Astrocyte of the spinal cord (primary cell): Measurements from ENCODE around the gene SINHCAF.
"Not testable (repeated sequence)": the region's sequence is repeated elsewhere in the genome, so short reads cannot be mapped to it uniquely, and the experiment has no call there.

Source experiments
- DNase-seq: peaks from one replicate; pipeline ENCODE4 v3.0.0; 2011; ENCODE audit warnings: low read depth, low spot score
- H3K4me3 ChIP-seq: 2 replicates; pipeline ENCODE4 v1.5.1; 2011; ENCODE audit warnings: low read depth, mild to moderate bottlenecking, low read length, moderate library complexity
- in situ Hi-C: cut with HindIII; loops from 2 replicates; pipeline ENCODE4 v1.10.0; 2017; ENCODE audit warnings: low sequenced_read_pairs
- TF ChIP-seq, protein P1 (sequence below): IDR thresholded peaks from 2 replicates; pipeline ENCODE4 v1.5.1; 2012; ENCODE audit warnings: low read depth, mild to moderate bottlenecking, low read length, inconsistent platforms

Gene SINHCAF

DNA sequence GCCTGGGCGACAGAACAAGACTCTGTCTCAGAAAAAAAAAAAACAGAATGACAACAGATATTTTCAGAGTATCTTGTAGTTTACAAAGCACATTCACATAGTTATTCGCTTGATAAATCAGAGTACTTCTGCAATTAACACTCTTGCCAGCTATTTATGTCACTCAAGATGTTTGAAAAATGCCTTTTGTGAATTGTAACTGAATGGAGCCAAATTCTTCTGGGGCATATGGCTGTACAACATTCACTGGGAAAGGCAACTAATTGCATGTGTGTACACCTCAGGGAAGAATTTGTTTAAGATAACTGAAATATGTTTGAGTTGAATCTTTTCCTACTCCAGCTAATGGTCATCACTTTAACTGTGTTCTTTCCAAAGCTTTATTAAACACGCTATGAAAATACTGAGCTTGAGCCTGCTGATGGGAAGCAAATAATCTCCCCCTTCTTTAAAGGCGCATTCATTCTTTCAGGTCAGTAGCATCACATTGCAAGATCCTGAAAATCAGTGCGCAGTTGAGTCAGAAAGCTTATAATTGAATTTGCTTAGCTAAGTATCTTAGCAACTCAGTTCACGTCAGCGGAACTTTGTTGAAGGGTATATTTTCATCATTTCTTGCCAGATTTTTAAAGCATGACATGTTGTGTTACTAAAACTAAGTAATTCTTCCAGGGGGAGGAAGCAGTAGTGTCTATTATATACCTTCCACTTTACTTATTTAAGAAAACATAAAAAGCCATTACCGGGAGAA lies 66.6 kb downstream of the SINHCAF start:
- H3K4me3 ChIP-seq, result no peak overlapping the region
- in situ Hi-C loops, result no loop called here
- no peak for DNase-seq
- TF ChIP-seq, protein P1, sequence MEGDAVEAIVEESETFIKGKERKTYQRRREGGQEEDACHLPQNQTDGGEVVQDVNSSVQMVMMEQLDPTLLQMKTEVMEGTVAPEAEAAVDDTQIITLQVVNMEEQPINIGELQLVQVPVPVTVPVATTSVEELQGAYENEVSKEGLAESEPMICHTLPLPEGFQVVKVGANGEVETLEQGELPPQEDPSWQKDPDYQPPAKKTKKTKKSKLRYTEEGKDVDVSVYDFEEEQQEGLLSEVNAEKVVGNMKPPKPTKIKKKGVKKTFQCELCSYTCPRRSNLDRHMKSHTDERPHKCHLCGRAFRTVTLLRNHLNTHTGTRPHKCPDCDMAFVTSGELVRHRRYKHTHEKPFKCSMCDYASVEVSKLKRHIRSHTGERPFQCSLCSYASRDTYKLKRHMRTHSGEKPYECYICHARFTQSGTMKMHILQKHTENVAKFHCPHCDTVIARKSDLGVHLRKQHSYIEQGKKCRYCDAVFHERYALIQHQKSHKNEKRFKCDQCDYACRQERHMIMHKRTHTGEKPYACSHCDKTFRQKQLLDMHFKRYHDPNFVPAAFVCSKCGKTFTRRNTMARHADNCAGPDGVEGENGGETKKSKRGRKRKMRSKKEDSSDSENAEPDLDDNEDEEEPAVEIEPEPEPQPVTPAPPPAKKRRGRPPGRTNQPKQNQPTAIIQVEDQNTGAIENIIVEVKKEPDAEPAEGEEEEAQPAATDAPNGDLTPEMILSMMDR, result no peak

DNA sequence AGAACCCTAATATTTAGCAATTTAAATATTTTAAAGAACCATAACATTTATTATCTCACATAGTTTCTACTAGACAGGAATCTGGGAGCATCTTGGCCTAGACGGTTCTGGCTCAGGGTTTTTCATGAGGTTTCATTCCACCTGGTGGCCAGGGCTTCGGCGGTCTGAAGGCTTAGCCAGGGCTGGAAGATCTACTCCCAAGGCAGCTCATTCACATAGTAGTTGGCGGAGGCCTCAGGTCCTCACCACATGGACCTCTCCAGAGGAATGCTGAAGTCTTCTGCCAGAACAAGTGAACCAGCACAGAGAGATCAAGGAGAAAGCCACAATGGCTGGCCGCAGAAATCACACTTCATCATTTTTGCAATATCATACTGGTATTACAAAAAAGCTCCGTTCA lies 68.2 kb downstream of the SINHCAF start:
- H3K4me3 ChIP-seq, result no peak overlapping the region
- in situ Hi-C loops, result no loop called here

DNA sequence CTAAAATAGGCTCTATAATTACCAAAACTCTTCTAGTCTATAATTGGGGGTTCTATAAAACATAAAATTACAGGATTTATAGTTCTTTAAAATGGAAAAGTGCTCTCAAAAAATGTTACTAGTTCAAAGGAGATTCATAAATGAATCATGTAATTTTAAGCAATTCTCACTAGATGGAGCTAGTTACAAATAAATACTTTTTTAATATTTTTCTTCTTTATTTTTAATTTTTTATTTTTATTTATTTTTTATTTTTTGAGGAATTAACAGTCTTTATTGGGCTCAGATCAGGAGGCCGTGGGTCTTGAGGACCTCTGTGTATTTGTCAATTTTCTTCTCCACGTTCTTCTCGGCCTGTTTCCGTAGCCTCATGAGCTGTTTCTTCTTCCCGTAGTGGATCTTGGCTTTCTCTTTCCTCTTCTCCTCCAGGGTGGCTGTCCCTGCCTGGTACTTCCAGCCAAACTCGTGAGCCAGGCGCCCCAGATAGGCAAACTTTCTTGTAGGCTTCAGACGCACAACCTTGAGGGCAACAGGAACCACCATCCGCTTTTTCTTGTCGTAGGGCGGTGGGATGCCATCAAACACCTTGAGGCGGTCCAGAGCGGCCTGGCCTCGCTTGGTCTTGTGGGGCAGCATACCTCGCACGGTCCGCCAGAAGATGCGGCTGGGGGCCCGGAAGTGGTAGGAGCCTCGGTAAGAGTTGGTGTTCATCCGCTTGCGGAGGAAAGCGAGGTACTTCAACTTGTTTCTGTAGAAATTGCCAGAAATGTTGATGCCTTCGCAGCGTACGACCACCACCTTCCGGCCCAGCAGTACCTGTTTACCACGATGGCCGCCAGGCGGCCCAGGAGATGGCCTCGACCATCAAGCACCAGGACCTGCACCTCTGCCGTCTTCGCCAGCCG lies 74.0 kb downstream of the SINHCAF start:
- TF ChIP-seq, protein P1, result peak; percentile 8
- DNase-seq, in situ Hi-C loops, H3K4me3 ChIP-seq: not testable (repeated sequence)

More for the DNA sequence above, 68.2 kb downstream of the SINHCAF start:
- no peak for DNase-seq
- TF ChIP-seq, protein P1, result no peak

DNA sequence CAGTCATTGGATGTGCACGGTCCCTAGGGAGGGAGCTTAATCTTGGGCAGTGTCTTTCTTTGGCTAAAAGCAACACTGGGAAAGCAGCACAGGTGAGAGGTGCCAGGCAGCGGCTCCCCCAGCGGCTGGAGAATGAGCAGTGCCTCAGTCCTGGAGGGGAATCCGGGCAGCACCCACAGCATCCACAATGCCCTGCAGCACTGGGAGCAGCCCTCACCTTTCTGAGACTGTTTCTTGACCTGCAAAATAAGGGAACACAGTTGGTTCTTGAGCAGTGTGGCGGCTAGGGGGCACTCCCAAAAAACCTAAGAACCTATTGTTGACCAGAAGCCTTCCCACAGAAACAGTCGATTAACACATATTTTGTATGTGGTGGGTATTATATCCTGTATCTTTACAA lies 75.8 kb downstream of the SINHCAF start:
- TF ChIP-seq, protein P1, result no peak
- no peak overlapping the region for H3K4me3 ChIP-seq
- in situ Hi-C loops, result no loop called here
- DNase-seq, result no peak

DNA sequence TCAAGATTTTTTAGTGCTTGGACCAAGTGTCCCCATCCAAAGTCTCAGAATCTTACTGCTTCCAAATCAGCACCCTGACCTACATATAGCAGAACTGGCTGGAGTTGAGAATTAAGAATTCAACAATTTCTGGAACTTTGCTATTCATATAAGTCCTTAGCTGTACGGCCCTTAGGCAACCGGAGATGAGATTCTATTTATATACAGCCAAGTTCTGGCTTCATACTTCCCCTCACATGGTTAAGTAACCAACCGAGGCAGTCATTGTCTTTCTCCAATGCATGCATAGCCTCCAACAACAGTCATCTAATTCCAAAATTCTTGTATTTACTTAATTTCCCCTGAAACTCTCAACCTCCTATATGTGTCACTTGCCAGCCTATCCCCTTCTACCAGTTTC lies 76.6 kb downstream of the SINHCAF start:
- in situ Hi-C loops, result no loop called here
- TF ChIP-seq, protein P1, result no peak
- H3K4me3 ChIP-seq, result no peak overlapping the region
- no peak for DNase-seq

DNA sequence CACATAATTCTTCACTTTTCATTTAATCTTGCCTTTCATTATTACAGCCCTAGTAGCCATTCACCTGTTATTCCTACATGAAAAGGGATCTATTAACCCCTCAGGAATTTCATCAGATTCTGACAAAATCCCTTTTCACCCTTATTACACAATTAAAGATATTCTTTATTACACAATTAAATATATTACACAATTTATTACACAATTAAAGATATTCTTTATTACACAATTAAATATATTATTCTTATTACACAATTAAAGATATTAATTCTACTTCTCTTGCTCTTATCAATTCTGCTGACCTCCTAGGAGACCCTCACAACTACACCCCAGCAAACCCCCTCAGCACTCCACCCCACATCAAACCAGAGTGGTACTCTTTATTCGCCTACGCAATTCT lies 77.1 kb downstream of the SINHCAF start:
- no peak for DNase-seq
- TF ChIP-seq, protein P1, result no peak
- H3K4me3 ChIP-seq, result no peak overlapping the region
- in situ Hi-C loops, result no loop called here
